ENCODE results near the gene MAN1B1.
"Not testable (repeated sequence)": the region's sequence is repeated elsewhere in the genome, so short reads cannot be mapped to it uniquely, and the experiment has no call there.

The MAN1B1 gene

DNA sequence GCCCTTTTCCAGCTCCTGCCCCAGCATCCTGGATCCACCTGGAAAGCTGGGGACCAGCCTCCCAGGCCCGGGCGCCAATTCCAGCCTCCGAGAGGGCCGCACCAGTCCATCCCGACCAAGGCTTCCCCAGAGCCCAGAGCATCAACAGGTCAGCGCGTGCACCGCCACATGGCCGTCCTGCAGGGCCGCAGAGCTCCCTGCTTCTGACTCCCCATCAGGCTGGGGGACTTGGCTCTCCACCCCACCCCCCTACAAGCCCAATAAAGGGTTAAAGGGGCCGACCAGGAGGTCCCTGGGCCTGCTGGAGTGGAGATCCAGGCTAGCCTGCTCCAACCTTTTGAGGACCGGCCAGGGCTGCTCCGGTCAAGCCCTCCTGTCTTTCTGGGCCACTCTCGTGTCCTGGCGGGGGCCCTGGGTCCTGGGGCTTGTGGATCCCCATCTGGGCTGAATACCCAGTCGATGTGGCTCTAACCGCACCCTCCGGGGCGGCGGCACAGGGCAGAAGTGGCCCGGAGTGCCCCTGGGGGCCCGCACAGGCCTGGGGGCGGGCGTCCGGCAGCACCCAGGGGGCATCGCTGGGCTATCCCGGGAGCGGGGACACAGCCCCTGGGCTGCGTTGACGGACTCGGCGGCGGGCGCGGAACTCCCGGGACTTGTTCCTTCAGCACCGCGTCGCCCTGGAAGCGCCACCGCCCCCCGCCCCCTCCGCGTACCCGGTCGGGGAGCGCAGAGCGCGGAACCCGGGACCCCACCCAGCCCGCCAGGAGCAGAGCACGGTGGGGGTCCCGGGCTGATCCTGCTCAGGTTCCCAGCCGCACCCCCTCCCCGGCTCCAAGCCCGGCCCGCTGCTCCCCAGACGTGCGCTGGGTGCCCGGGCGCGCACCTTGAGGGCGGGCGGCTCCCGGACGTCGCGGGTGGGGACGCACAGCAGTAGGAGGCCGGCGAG, 33.5 kb upstream of the MAN1B1 start:
- no peak for DNase-seq (ENCODE audit: low read depth)

DNA sequence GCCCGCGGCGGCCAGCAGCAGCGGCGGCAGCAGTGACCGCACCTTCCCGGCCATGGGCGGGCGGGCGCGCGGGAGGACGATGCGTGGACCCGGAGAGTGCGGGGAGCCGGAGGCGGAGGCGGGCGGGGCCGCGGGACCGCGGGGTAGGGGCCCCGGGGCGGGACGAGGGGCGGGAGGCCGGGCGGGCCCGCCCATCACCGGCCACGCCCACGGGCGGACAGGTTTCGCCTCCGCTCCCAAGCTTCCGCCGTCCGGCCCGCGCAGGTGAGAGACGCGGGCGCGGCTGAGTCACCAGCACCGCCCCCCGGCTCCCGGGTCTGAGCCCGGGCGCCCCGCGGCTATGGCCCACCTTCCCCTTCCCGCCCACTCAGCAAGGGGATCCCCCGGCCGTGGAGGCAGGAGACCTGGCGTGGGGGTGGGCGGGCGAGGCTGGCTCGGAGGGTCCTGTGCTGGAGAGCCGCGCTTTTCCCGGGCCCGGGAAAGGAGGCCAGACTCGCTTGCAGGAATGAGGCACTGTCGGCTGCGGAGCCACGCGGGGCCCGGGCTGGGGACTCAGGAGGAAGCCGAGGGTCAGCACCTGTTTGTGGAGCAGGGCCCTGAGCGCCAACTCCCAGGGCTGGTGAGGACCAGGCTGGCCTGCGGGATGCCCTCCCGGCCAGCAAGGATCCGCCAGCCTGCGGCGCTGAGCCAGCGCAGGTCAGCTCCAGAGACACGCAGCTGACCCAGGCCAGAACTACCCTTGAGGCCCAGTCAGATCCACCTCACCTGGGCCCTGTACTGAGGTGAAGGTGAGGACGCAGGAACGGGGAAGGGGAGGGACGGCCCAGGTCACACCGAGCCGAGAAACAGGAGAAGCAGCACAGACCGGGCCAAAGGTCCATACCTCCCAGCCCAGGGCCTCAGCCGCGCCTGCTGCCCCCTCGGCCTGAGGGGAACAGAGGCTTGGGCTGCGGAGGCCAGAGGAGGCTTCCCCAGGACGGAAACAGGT, 32.5 kb upstream of the MAN1B1 start, which contains the start of gene ENTPD2:
Gene ENTPD2 (minus strand): TSS at position 118 of the 988 bp plus-strand sequence. CDS start 64 bp downstream, at position 54.
- no peak for DNase-seq (ENCODE audit: low read depth)

DNA sequence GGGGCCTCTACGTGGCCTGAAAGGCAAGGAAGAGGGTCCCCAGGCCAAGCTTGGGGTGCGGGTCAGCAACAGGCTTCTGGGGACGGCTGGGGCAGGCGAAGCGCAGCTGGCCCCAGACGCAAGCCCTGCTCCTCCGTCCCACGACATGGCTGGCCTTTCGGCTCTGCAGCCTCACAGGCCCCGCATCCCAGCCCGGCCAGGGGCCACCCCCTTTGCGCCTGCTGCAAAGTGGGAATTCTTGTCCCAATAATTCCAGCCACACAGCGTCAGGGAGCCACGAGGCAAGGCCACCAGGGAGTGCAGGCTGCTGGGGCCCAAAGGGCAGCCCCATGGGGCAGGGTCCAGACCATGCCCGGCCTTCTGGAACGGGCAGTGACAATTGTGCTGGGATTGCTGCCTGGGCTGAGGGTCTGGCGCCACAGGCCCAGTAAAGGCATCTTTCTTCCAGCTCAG, 31.8 kb upstream of the MAN1B1 start:
- no peak for DNase-seq (ENCODE audit: low read depth)

GRCh38 chr9:137055385-137056364, 31.1 kb upstream of the MAN1B1 start:
- DNase-seq (ENCODE audit: low read depth), result no peak

- no peak for DNase-seq (ENCODE audit: low read depth)
These were observed 29.9 kb upstream of the MAN1B1 start for GRCh38 chr9:137056739-137057415.

DNA sequence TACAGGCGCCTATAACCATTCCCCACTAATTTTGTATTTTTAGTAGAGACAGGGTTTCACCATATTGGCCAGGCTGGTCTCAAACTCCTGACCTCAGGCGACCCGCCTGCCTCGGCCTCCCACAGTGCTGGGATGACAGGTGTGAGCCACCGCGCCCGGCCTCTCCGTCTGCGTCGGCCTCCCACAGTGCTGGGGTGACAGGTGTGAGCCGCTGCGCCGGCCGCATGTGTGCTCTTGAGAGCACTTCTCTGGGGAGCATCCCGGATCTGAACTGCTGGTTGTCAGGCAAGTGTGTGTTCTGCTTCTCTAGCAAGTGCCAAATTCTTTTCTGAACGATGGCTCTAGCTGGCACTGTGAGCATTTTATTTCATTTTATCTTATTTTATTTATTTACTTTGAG, 29.2 kb upstream of the MAN1B1 start:
- no peak for DNase-seq (ENCODE audit: low read depth)

DNA sequence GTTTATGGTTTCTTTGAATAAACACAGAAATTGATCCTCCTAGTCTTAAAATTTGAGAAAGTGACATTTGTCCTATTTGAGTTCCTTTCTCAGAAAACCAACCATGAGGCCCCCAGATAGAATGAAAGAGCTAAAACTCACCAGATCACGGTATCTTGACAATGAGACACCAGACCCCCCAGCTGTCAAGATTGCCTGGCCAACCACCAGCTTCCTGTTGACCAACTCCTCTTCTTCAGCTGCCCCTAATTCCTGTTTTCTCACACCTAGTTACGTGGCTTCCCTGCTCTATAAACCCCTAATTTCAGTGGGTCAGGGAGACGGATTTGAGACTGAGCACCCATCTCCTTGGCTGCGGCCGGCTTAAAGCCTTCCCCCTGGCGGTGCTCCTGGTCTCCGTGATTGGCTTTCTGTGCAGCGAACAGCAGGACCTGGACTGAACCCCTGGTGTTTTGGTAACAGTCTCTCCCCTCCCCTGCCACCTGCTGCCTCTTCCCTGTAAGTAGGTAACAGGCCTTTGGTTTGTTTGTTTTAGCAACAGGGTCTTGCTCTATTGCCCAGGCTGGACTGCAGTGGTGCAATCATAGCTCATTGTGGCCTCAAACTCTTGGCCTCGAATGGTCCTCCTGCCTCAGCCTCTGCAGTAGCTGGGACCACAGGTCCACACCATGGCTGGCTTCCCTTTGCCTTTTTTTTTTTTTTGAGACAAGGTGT, 28.1 kb upstream of the MAN1B1 start:
- DNase-seq (ENCODE audit: low read depth), result no peak

DNA sequence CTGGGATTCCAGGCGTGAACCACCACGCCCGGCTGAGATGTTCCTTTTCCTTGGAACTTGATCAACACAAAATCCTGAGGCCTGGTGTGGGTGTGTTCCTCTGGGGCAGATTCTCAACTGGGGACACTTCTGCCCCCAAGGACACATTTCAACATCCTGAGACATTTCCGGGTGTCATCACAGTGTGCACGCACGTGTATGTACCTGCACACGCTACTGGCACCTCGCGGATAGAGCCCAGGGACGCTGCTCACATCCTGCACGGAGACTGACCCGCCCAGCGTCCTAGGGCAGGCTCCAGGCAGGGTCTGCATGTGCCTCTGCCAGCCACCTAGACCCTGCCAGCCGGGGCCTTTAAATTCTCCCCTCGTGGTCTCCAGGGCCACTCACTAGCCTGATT, 24.4 kb upstream of the MAN1B1 start:
- no peak for DNase-seq (ENCODE audit: low read depth)

DNA sequence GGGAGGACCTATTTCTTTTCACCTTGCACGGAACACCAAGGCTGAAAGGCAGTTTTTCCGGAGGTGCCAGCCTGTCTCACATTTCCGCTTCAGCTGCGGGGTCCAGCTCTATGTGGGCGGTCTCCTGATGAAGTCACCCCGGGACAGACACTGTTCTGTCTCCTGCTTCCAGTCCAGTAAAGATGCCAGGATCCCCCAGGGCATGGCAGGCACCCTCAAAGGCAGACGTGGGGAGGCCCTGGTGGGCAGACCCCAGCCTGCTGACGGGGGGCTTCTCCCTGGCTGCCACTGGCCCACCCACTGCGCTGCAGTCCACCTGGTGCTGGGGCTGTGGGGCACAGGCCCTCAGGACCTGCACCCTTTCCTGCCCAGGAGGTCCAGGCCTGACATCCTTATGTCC, 24.0 kb upstream of the MAN1B1 start:
- DNase-seq (ENCODE audit: low read depth), result not testable (repeated sequence)

- no peak for DNase-seq (ENCODE audit: low read depth)
These were observed 23.3 kb upstream of the MAN1B1 start for GRCh38 chr9:137063311-137064026.

- peak; percentile 28 for DNase-seq (ENCODE audit: low read depth)
These were observed 22.5 kb upstream of the MAN1B1 start for GRCh38 chr9:137064027-137064879.

GRCh38 chr9:137064880-137065164, 22.0 kb upstream of the MAN1B1 start:
- DNase-seq (ENCODE audit: low read depth), result no peak

- DNase-seq (ENCODE audit: low read depth), result no peak
These were observed 21.3 kb upstream of the MAN1B1 start for GRCh38 chr9:137065336-137065967.

DNA sequence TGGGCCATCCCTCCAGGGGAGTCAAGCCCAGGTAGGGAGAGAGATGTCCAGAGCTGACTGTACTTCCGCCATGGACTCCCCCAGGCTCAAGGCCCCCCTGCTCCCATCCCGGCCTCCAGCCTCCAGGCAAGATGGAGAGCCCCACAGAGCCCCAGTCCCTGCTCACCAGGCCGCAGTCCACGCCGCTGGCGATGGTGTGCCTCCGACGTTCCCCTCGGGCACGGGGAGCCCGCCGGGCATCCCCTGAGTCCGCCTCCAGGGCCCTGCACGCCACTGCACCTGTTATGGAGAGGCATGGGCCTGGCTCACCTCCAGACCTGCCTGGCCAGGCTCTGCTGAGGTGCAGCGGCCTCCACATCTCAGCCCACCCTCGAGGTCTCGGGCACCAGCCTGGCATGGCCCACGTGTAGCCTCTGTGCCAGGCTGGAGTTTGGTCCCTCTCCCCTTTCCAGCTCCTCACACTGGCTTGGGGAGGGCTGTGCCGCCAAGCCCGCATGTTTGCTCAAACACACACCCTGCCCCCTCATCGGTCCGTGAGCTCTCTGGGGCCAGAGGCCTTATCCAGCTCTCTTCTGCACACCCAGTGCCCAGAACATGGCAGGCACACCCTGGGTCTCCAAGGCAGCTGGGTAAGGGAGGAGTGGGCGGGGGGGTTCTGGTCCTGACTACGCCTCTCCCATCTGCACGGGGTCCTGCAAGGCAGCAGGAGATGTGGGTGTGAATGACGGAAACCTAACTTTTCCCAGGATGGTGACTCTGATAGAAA, 20.5 kb upstream of the MAN1B1 start:
- no peak for DNase-seq (ENCODE audit: low read depth)

- peak; percentile 71 for DNase-seq (ENCODE audit: low read depth)
These were observed 18.8 kb upstream of the MAN1B1 start for GRCh38 chr9:137067860-137068538.
